Muscle of leg (tissue), 11 donors: Measurements from ENCODE around the gene BCAS4. TPM values are rescaled to one million over a fixed set of nuclear protein-coding genes. Genes with fewer than 3 reads are reported as not detected.
"Not testable (repeated sequence)": the region's sequence is repeated elsewhere in the genome, so short reads cannot be mapped to it uniquely, and the experiment has no call there.

Experiments
- DNase-seq: peaks from one replicate; pipeline ENCODE4 v3.0.0; 2013
- H3K27ac ChIP-seq: one replicate; pipeline ENCODE4 v1.5.1; 2013; ENCODE audit warnings: mild to moderate bottlenecking, low read length, control low read depth
- H3K27me3 ChIP-seq: one replicate; pipeline ENCODE4 v1.6.1; 2013; ENCODE audit warnings: low read length; ENCODE audit not compliant: control insufficient read depth, insufficient read depth
- H3K36me3 ChIP-seq: one replicate; pipeline ENCODE4 v1.6.1; 2013; ENCODE audit warnings: low read length; ENCODE audit not compliant: control insufficient read depth, insufficient read depth
- H3K4me1 ChIP-seq: one replicate; pipeline ENCODE4 v1.6.1; 2013; ENCODE audit warnings: low read length; ENCODE audit not compliant: control insufficient read depth, insufficient read depth
- H3K4me3 ChIP-seq: one replicate; pipeline ENCODE4 v1.5.1; 2013; ENCODE audit warnings: low read length, control low read depth
- H3K9me3 ChIP-seq: replicated peaks from 2 replicates; pipeline ENCODE4 v1.6.1; 2013; ENCODE audit warnings: low read depth, low read length; ENCODE audit not compliant: control insufficient read depth
- WGBS: methylation state at CpG from one replicate; pipeline ENCODE4 v1.1.5; 2013; ENCODE audit warnings: missing lambda C conversion rate; ENCODE audit not compliant: insufficient coverage; 5-methylcytosine and 5-hydroxymethylcytosine counted together
- polyA plus RNA-seq, 8 donors: library from polyadenylated mRNA; unstranded; fragments of 120-200 nt; gene quantifications; one replicate each; pipeline versions ENCODE4 v1.2.1 to v1.2.3, GENCODE V29; 2013; ENCODE audit warnings: inconsistent platforms in 1 of 8, low replicate concordance in 1 of 8; ENCODE audit not compliant: insufficient read length in 8 of 8, insufficient read depth in 1 of 8
- total RNA-seq: library from RNA; stranded (reverse); fragments of 120-200 nt; gene quantifications from one replicate; pipeline ENCODE4 v1.2.4, GENCODE V29; 2013

The BCAS4 gene
- total and polyA plus RNA-seq, 9 donors, result 3.4 to 5.8 (median 4.0) TPM

GRCh38 chr20:50758469-50758868, 36.4 kb upstream of the BCAS4 start:
- no CpG with 5 or more reads among the region's 5 CpGs for WGBS
- Histone ChIP-seq H3K27ac (no peak overlapping the region), H3K4me1 (peaks cover 14% of the 10 kb centered on the region), H3K9me3 (no peaks in the 10 kb centered on the region), H3K27me3 (no peaks in the 10 kb centered on the region), H3K36me3 (no peaks in the 10 kb centered on the region), H3K4me3 (no peak overlapping the region)
- DNase-seq, result no peak

- no peak for DNase-seq
- 90% methylated on average over 3 of the region's 3 CpGs for WGBS
- H3K27ac ChIP-seq, result no peak overlapping the region
- no peaks in the 10 kb centered on the region for H3K9me3 ChIP-seq
- H3K4me1 ChIP-seq, result peaks cover 15% of the 10 kb centered on the region
- H3K36me3 ChIP-seq, result no peaks in the 10 kb centered on the region
- no peak overlapping the region for H3K4me3 ChIP-seq
- no peaks in the 10 kb centered on the region for H3K27me3 ChIP-seq
Measured at GRCh38 chr20:50758992-50759391, 35.9 kb upstream of the BCAS4 start.

- H3K27me3 ChIP-seq, result no peaks in the 10 kb centered on the region
- DNase-seq, result no peak
- no peak overlapping the region for H3K27ac ChIP-seq
- no peaks in the 10 kb centered on the region for H3K9me3 ChIP-seq
- H3K4me1 ChIP-seq, result peaks cover 15% of the 10 kb centered on the region
- no peak overlapping the region for H3K4me3 ChIP-seq
- 100% methylated on average over 2 of the region's 5 CpGs for WGBS
- no peaks in the 10 kb centered on the region for H3K36me3 ChIP-seq
Measured at GRCh38 chr20:50759678-50760077, 35.2 kb upstream of the BCAS4 start.

- no peak overlapping the region for H3K4me3 ChIP-seq
- H3K36me3 ChIP-seq, result no peaks in the 10 kb centered on the region
- H3K27ac ChIP-seq, result no peak overlapping the region
- DNase-seq, result no peak
- 54% methylated on average over 4 of the region's 6 CpGs for WGBS
- H3K4me1 ChIP-seq, result peaks cover 15% of the 10 kb centered on the region
- H3K9me3 ChIP-seq, result no peaks in the 10 kb centered on the region
- H3K27me3 ChIP-seq, result no peaks in the 10 kb centered on the region
Measured at GRCh38 chr20:50762045-50762422, 32.8 kb upstream of the BCAS4 start.

GRCh38 chr20:50762435-50763220, 32.2 kb upstream of the BCAS4 start:
- peak; percentile 86 for DNase-seq
- WGBS, result 39% methylated on average over 8 of the region's 12 CpGs
- H3K4me1 ChIP-seq, result peaks cover 15% of the 10 kb centered on the region
- no peaks in the 10 kb centered on the region for H3K36me3 ChIP-seq
- peak overlapping the region; percentile 29 for H3K27ac ChIP-seq
- no peaks in the 10 kb centered on the region for H3K9me3 ChIP-seq
- H3K27me3 ChIP-seq, result no peaks in the 10 kb centered on the region
- H3K4me3 ChIP-seq, result no peak overlapping the region

- DNase-seq, H3K36me3 ChIP-seq, H3K4me3 ChIP-seq, H3K27me3 ChIP-seq, H3K9me3 ChIP-seq: not testable (repeated sequence)
- H3K4me1 ChIP-seq, result peaks cover 15% of the 10 kb centered on the region
- peak overlapping the region; percentile 29 for H3K27ac ChIP-seq
- WGBS, result 80% methylated on average over 14 of the region's 20 CpGs
Measured at GRCh38 chr20:50763550-50764458, 31.1 kb upstream of the BCAS4 start.

- not testable (repeated sequence) for H3K36me3 ChIP-seq, DNase-seq
- WGBS, result 48% methylated on average over 4 of the region's 10 CpGs
Measured at GRCh38 chr20:50765251-50765650, 29.6 kb upstream of the BCAS4 start.

GRCh38 chr20:50765674-50766073, 29.2 kb upstream of the BCAS4 start:
- WGBS, result no CpG with 5 or more reads among the region's 3 CpGs
- no peaks in the 10 kb centered on the region for H3K9me3 ChIP-seq
- peaks cover 15% of the 10 kb centered on the region for H3K4me1 ChIP-seq
- no peak overlapping the region for H3K27ac ChIP-seq
- H3K36me3 ChIP-seq, result no peaks in the 10 kb centered on the region
- H3K4me3 ChIP-seq, result no peak overlapping the region
- no peak for DNase-seq
- no peaks in the 10 kb centered on the region for H3K27me3 ChIP-seq

More at GRCh38 chr20:50765251-50765650, 29.6 kb upstream of the BCAS4 start:
- not testable (repeated sequence) for H3K27ac ChIP-seq, H3K4me3 ChIP-seq, H3K27me3 ChIP-seq, H3K9me3 ChIP-seq
- peaks cover 15% of the 10 kb centered on the region for H3K4me1 ChIP-seq

- H3K27ac ChIP-seq, H3K4me3 ChIP-seq, H3K27me3 ChIP-seq, DNase-seq, H3K36me3 ChIP-seq, H3K9me3 ChIP-seq: not testable (repeated sequence)
- 40% methylated on average over 5 of the region's 10 CpGs for WGBS
- peaks cover 14% of the 10 kb centered on the region for H3K4me1 ChIP-seq
Measured at GRCh38 chr20:50766955-50767809, 27.7 kb upstream of the BCAS4 start.
